ENCODE data around the gene VRK2. TPM values are rescaled to one million over a fixed set of nuclear protein-coding genes. Genes with fewer than 3 reads are reported as not detected.
"Not testable (repeated sequence)": the region's sequence is repeated elsewhere in the genome, so short reads cannot be mapped to it uniquely, and the experiment has no call there.

VRK2 gene
- total RNA-seq, 1 donor from 2014 or later = 25.3 TPM

DNA sequence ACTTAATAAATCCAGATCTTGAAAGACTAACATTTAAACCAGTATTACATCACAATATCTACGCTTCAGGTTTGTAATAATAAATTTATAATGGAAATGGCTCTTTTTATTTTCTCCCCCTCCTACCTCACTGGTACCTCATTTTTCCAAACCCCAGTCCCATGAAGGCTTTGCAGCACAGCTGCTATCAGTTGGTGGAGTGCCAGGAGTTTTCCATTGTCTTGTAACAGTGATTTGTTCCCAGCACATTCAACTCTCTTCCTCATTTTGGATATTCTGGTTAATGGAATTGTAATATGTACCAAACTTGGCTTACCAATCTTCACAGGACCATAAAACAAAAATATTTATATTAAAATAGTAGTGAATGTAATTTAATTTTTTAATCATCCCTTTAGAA, 91.2 kb downstream of the VRK2 start:
- TF ChIP-seq, protein P1, sequence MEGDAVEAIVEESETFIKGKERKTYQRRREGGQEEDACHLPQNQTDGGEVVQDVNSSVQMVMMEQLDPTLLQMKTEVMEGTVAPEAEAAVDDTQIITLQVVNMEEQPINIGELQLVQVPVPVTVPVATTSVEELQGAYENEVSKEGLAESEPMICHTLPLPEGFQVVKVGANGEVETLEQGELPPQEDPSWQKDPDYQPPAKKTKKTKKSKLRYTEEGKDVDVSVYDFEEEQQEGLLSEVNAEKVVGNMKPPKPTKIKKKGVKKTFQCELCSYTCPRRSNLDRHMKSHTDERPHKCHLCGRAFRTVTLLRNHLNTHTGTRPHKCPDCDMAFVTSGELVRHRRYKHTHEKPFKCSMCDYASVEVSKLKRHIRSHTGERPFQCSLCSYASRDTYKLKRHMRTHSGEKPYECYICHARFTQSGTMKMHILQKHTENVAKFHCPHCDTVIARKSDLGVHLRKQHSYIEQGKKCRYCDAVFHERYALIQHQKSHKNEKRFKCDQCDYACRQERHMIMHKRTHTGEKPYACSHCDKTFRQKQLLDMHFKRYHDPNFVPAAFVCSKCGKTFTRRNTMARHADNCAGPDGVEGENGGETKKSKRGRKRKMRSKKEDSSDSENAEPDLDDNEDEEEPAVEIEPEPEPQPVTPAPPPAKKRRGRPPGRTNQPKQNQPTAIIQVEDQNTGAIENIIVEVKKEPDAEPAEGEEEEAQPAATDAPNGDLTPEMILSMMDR (conservative IDR thresholded peaks at IDR 0.05; ENCODE audit: low read depth, low read length) = no peak
- no peak overlapping the region for H3K4me3 ChIP-seq (ENCODE audit: low read depth, low read length)
- no peak for DNase-seq (ENCODE audit: low read depth)

DNA sequence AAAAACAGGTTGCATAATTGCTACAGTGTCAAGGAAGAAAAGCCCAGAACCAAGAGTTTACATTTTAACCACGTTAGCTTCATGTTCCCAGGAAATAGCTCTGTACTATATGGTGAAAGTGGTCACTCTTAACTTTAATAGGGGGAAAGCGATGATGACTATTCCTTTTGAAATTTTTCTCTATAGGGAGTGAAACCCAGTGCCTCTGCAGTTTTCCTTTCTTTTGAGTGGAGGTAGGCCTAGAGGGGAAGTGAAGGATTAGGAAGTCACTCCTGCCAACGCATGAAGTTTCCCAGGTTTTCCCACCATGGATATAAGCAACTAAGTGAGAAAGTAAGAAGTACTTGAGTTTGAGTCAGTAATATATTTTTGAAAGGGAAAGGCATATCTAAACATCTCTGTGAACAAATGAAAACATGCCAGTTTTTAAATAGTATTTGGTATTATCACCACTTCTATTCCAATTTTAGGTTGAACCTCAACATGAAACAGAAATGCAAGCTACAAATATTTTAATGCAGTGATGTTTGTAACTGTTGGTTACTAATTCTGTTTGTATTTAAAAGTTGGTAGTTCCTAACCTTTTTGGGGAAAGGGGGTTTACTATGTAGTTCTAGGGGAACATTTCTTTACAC, 91.9 kb downstream of the VRK2 start:
- H3K4me3 ChIP-seq (ENCODE audit: low read depth, low read length) = no peak overlapping the region
- no peak for DNase-seq (ENCODE audit: low read depth)

DNA sequence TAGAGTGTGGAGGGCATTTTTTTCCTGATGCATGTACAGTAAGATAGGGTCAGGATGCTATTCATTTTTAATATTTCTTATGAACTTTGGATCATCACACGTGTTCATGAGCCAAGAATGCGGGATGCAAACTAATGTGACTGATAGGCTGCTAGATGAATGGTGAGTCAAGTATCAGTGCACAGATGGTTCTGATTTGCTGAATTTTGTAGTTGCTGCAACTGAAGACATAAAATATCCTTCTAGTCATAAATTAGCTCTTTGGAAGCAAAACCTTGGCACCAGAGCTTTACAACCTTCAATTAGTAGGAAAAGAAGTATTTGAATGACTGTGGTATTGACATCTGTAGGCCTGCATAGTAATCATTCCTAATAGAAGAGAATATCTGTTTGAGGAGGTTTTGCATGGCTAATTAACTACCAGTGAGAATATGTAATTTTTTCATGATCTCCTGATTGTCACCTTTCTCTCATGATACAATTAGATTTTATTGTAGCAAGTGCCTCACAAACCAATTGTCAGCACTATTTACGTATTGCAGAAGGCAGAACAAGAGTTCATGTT, 94.0 kb downstream of the VRK2 start:
- TF ChIP-seq, protein P1 (conservative IDR thresholded peaks at IDR 0.05; ENCODE audit: low read depth, low read length) = no peak
- DNase-seq (ENCODE audit: low read depth) = no peak

More for the DNA sequence above, 91.9 kb downstream of the VRK2 start:
- TF ChIP-seq, protein P1 (conservative IDR thresholded peaks at IDR 0.05; ENCODE audit: low read depth, low read length) = no peak

DNA sequence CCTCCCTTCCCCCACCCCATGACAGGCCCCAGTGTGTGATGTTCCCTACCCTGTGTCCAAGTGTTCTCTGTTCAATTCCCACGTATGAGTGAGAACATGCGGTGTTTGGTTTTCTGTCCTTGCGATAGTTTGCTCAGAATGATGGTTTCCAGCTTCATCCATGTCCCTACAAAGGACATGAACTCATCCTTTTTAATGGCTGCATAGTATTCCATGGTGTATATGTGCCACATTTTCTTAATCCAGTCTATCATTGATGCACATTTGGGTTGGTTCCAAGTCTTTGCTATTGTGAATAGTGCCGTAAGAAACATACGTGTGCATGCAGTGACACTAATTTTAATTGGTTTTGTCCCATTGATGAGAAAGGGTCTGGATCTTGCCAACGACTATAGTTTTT, 99.2 kb downstream of the VRK2 start:
- not testable (repeated sequence) for DNase-seq (ENCODE audit: low read depth); H3K4me3 ChIP-seq (ENCODE audit: low read depth, low read length)

More for the DNA sequence above, 94.0 kb downstream of the VRK2 start:
- no peak overlapping the region for H3K4me3 ChIP-seq (ENCODE audit: low read depth, low read length)

DNA sequence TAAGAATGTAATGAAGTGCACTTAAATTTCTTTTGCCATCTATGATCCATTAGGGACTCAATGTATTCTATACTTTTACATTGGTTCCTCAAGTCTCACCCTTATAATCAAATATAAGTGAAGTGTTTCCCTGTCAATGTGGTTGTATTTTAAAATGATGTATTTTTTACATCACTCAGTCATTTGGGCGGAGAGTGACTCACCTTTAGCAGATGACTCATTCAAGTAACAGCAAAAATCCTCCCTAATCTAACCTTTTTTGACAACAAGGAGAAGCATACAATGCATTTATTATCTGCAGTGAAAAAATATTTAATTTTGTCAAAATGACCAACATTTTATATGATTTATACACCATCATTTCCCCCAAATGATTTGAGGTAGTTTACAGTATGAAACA, 100.1 kb downstream of the VRK2 start:
- H3K4me3 ChIP-seq (ENCODE audit: low read depth, low read length) = no peak overlapping the region
- no peak for DNase-seq (ENCODE audit: low read depth)
- TF ChIP-seq, protein P1 (conservative IDR thresholded peaks at IDR 0.05; ENCODE audit: low read depth, low read length) = no peak

DNA sequence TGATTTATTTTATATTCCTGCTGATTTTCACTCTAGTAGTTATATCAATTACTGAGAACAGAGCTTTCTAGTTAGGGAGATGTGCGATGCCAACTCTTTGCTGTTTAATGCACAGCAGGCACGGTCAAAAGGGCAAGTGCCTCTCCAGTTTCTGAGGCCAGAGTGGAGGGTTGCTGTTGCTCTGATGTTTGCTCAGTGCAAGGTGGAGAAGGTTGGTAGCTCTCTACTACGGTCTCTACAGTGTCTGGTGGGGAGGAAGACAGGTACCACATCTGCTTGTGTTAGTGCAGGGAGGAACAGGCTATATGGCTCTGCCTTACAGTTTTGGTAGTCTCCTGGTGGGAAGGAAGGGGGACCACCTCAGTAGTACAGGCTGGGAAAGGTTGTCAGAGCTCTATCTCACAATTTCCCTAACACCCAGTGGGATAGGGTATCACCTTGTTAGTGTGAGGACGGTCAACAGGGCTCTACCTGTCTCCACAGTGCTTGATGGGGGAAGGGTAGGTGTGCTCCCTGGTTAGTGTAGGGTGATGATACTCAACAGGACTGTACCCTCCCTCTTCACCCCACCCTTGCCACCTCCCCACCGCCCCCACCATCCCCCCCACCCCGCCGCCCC, 108.7 kb downstream of the VRK2 start:
- no peak for DNase-seq (ENCODE audit: low read depth)
- H3K4me3 ChIP-seq (ENCODE audit: low read depth, low read length) = no peak overlapping the region
- TF ChIP-seq, protein P1 (conservative IDR thresholded peaks at IDR 0.05; ENCODE audit: low read depth, low read length) = no peak

DNA sequence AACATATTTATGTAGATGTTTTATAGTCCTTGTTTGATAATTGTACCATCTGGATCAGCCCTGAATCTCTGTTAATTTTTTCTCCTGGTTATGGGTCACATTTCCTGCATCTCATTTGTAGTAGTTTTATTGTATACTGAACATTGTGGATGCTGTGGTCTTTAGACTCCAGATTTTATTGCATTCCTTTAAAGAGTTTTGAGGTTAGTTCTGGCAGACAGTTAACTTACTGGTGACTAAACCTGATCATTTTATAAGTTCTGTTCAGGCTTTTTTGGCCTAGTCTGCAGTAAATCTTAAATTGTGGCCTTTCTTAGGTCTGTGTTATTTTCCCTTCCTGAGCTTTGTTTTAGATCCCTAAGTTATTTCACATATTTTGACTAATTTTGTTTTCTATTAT, 110.2 kb downstream of the VRK2 start:
- no peak overlapping the region for H3K4me3 ChIP-seq (ENCODE audit: low read depth, low read length)
- DNase-seq (ENCODE audit: low read depth) = no peak
- TF ChIP-seq, protein P1 (conservative IDR thresholded peaks at IDR 0.05; ENCODE audit: low read depth, low read length) = no peak
